Measurements from ENCODE around the gene RAB27B.

RAB27B gene

DNA sequence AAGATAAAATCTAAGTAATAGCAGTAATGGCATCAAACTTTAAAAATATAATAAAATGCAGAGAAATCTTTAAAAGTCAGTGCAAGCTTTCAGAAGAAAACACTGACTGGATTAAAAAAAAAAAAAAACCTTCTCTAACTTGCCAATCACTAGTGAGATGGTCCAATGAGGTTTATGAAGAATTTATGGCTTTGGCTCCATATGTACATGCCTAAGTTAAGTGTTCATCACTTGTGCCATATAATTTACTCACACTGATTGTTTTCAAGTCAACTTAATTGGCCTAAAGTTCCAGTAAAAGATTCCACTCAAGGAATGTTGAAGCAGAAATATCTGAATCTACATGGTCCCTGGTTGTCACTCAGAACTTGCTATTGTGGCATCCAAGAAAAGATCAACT lies 40.7 kb upstream of the RAB27B start:
- H3K27ac ChIP-seq, result no peak overlapping the region

DNA sequence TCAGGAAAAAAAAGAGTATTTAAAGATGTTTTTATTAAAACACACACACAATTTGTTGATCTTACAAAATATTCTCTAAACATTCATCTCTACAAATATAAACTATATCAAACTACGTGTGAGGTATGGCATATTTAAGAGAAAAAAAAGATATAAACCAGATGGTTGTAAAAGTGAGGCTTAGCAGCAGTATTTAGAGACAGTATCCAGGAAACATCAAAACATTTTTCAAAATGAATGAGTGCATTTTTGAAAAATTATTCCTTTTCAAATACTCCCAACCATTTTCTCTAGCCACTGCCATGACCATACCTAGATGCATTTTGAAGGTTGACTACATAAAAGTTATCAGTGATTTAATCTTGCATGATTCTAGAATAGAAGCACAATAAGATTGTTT lies 38.2 kb upstream of the RAB27B start:
- Histone ChIP-seq H3K27ac (no peak overlapping the region), H3K4me3 (ENCODE audit: low read depth, low read length) (no peak overlapping the region), H3K36me3 (no peaks in the 10 kb centered on the region), H3K27me3 (ENCODE audit: insufficient read depth, low read depth, severe bottlenecking) (peaks cover 78% of the 10 kb centered on the region), H3K9me3 (ENCODE audit: severe bottlenecking) (no peaks in the 10 kb centered on the region)
- DNase-seq, result no peak
- TF ChIP-seq, protein P1, sequence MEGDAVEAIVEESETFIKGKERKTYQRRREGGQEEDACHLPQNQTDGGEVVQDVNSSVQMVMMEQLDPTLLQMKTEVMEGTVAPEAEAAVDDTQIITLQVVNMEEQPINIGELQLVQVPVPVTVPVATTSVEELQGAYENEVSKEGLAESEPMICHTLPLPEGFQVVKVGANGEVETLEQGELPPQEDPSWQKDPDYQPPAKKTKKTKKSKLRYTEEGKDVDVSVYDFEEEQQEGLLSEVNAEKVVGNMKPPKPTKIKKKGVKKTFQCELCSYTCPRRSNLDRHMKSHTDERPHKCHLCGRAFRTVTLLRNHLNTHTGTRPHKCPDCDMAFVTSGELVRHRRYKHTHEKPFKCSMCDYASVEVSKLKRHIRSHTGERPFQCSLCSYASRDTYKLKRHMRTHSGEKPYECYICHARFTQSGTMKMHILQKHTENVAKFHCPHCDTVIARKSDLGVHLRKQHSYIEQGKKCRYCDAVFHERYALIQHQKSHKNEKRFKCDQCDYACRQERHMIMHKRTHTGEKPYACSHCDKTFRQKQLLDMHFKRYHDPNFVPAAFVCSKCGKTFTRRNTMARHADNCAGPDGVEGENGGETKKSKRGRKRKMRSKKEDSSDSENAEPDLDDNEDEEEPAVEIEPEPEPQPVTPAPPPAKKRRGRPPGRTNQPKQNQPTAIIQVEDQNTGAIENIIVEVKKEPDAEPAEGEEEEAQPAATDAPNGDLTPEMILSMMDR (IDR thresholded peaks at IDR 0.05; ENCODE audit: low read depth, low read length), result no peak

More for the DNA sequence above, 40.7 kb upstream of the RAB27B start:
- peaks cover 67% of the 10 kb centered on the region for H3K27me3 ChIP-seq (ENCODE audit: insufficient read depth, low read depth, severe bottlenecking)
- TF ChIP-seq, protein P1 (IDR thresholded peaks at IDR 0.05; ENCODE audit: low read depth, low read length), result no peak
- H3K9me3 ChIP-seq (ENCODE audit: severe bottlenecking), result no peaks in the 10 kb centered on the region
- no peaks in the 10 kb centered on the region for H3K36me3 ChIP-seq
- H3K4me3 ChIP-seq (ENCODE audit: low read depth, low read length), result no peak overlapping the region
- no peak for DNase-seq

DNA sequence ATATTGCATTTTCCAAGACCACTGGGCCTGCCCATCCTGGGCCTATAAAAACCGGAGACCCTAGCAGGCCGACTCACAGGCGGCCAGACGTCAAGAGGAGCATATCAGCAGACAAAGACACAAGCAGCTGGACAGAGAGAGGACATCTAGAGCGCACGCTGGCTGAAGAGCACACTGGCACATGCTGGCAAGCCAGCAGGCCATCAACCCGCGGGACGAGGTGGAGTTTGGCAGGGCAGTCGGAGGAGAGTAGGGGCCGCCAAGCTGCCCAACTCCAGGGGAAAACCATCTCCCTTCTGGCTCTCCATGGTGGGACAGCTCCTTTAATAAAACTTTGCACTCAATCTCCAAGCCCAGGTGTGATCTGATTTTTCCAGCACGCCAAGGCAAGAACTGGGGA lies 36.6 kb upstream of the RAB27B start:
- no peak for DNase-seq
- Histone ChIP-seq H3K36me3 (no peaks in the 10 kb centered on the region), H3K9me3 (ENCODE audit: severe bottlenecking) (no peaks in the 10 kb centered on the region), H3K27me3 (ENCODE audit: insufficient read depth, low read depth, severe bottlenecking) (peaks cover 82% of the 10 kb centered on the region), H3K27ac (no peak overlapping the region), H3K4me3 (ENCODE audit: low read depth, low read length) (no peak overlapping the region)
- TF ChIP-seq, protein P1 (IDR thresholded peaks at IDR 0.05; ENCODE audit: low read depth, low read length), result no peak

DNA sequence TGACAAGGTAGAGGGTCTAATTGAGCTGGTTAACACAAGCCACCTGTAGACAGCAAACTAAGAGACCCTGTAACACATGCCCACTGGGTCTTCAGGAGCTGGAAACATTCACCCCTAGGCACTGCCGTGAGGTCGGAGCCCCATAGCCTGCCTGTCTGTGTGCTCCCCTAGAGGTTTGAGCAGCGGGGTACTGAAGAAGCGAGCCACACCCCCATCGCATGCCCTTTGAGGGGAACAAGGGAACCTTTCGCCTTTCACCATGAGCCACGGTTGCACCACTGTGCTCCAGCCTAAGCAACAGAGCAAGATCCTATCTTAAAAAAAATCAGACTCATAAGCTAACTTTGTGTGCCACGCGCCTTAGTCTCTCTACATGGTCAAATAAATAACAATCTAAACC lies 36.2 kb upstream of the RAB27B start:
- peaks cover 83% of the 10 kb centered on the region for H3K27me3 ChIP-seq (ENCODE audit: insufficient read depth, low read depth, severe bottlenecking)
- TF ChIP-seq, protein P1 (IDR thresholded peaks at IDR 0.05; ENCODE audit: low read depth, low read length), result no peak
- H3K36me3 ChIP-seq, result no peaks in the 10 kb centered on the region
- H3K9me3 ChIP-seq (ENCODE audit: severe bottlenecking), result no peaks in the 10 kb centered on the region
- H3K4me3 ChIP-seq (ENCODE audit: low read depth, low read length), result no peak overlapping the region
- no peak for DNase-seq
- no peak overlapping the region for H3K27ac ChIP-seq

DNA sequence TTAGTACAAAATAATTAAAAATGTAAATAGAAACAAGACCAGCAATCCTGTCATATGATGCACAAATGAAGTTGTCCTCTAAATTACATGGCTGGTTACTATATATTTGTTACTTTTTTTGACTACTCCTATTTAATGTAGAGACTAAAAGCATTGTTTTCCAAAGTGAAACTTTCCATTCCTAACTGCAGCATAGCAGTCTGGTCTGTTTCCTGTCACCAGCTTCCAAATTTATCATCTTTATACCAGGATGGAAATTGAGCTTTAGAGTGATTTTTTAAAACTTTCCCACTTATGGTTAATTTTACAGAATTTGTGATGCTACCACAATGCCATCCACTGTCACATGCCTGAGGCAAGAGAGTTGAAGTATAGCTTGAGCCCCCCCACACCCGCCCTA lies 33.5 kb upstream of the RAB27B start:
- H3K4me3 ChIP-seq (ENCODE audit: low read depth, low read length), result no peak overlapping the region
- no peak overlapping the region for H3K27ac ChIP-seq
- no peaks in the 10 kb centered on the region for H3K36me3 ChIP-seq
- peaks cover 88% of the 10 kb centered on the region for H3K27me3 ChIP-seq (ENCODE audit: insufficient read depth, low read depth, severe bottlenecking)
- TF ChIP-seq, protein P1 (IDR thresholded peaks at IDR 0.05; ENCODE audit: low read depth, low read length), result no peak
- DNase-seq, result no peak
- H3K9me3 ChIP-seq (ENCODE audit: severe bottlenecking), result no peaks in the 10 kb centered on the region

DNA sequence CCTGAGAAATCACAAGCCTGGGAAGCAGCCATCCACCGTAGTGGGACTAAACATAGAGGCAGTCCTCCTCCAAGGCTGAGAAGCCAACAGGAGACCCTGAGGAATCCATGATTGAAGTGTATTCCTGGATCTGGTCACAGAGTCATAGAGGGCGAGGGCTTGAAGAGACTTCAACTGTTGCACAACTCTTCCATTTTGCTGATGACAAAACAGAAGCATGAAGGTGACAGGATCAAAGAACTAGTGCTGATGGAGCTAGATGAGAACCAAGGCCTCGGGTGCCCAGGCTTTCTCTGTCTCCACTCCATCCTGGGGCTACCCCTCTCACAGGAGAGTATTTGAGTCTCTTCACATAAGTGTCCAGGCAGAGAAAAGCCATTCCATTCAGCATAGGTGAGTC lies 30.1 kb upstream of the RAB27B start:
- Histone ChIP-seq H3K4me3 (ENCODE audit: low read depth, low read length) (no peak overlapping the region), H3K27me3 (ENCODE audit: insufficient read depth, low read depth, severe bottlenecking) (peaks cover 58% of the 10 kb centered on the region), H3K9me3 (ENCODE audit: severe bottlenecking) (no peaks in the 10 kb centered on the region), H3K27ac (no peak overlapping the region), H3K36me3 (no peaks in the 10 kb centered on the region)
- no peak for DNase-seq
- TF ChIP-seq, protein P1 (IDR thresholded peaks at IDR 0.05; ENCODE audit: low read depth, low read length), result no peak

Measured in WERI-Rb-1 (cell line).